HFFc6 (cell line): Measurements from ENCODE around the gene LCA5. TPM values are rescaled to one million over a fixed set of nuclear protein-coding genes. Genes with fewer than 3 reads are reported as not detected.

Source experiments
- DNase-seq: peaks from one replicate; pipeline ENCODE4 v3.0.0-alpha.2; 2018
- H3K27ac Mint-ChIP-seq: 2 replicates; pipeline ENCODE4 v1.8.0; 2020; ENCODE audit warnings: mild to moderate bottlenecking, mixed read lengths
- H3K27me3 Mint-ChIP-seq: 2 replicates; pipeline ENCODE4 v1.8.0; 2021; ENCODE audit warnings: mild to moderate bottlenecking, moderate library complexity, mixed read lengths; ENCODE audit not compliant: insufficient read depth
- H3K36me3 Mint-ChIP-seq: 2 replicates; pipeline ENCODE4 v1.8.0; 2021; ENCODE audit warnings: low read depth, mixed read lengths
- H3K4me1 Mint-ChIP-seq: 2 replicates; pipeline ENCODE4 v1.8.0; 2020; ENCODE audit warnings: low read depth, mixed read lengths
- H3K4me3 Mint-ChIP-seq: 2 replicates; pipeline ENCODE4 v1.8.0; 2020; ENCODE audit warnings: mild to moderate bottlenecking, moderate library complexity, mixed read lengths
- H3K9me3 Mint-ChIP-seq: 2 replicates; pipeline ENCODE4 v1.8.0; 2020; ENCODE audit warnings: mild to moderate bottlenecking, mixed read lengths
- CTCF ChIP-seq: fragments of 200-600 bp; sonication (generic); IDR thresholded peaks from 2 replicates; pipeline ENCODE4 v1.5.0; 2021; ENCODE audit warnings: antibody characterized with exemption, mild to moderate bottlenecking
- total RNA-seq, 6 experiments: library from RNA; stranded (reverse); fragmentation: NEBNext Ultra II Directional; extraction: Animal tissue kit (Norgen Biotek cat#: 25700); gene quantifications; 2 replicates in 1 of 6; 3 replicates in 5 of 6; pipeline ENCODE4 v1.2.3, GENCODE V29; 2021

Gene LCA5
- total RNA-seq, 6 experiments from 2014 or later, result 2.9 to 3.8 (median 3.3) TPM

GRCh38 chr6:79571030-79571367, 33.8 kb upstream of the LCA5 start:
- no peaks in the 10 kb centered on the region; the same call in 1 of the 2 replicates for H3K27me3 Mint-ChIP-seq
- no peak for DNase-seq
- H3K4me1 Mint-ChIP-seq, result peaks cover 23% of the 10 kb centered on the region
- no peak overlapping the region for H3K27ac Mint-ChIP-seq
- no peaks in the 10 kb centered on the region for H3K36me3 Mint-ChIP-seq
- no peaks in the 10 kb centered on the region for H3K9me3 Mint-ChIP-seq
- TF ChIP-seq CTCF, result peak; percentile 61
- H3K4me3 Mint-ChIP-seq, result peak overlapping the region; percentile 63; the same call in 1 of the 2 replicates

GRCh38 chr6:79570129-79571029, 33.1 kb upstream of the LCA5 start:
- peaks cover 23% of the 10 kb centered on the region for H3K4me1 Mint-ChIP-seq
- H3K9me3 Mint-ChIP-seq, result no peaks in the 10 kb centered on the region
- H3K36me3 Mint-ChIP-seq, result no peaks in the 10 kb centered on the region
- peak; percentile 18 for DNase-seq
- H3K4me3 Mint-ChIP-seq, result peak overlapping the region; percentile 63; the same call in 1 of the 2 replicates
- TF ChIP-seq CTCF, result peak; percentile 80
- no peak overlapping the region for H3K27ac Mint-ChIP-seq
- H3K27me3 Mint-ChIP-seq, result no peaks in the 10 kb centered on the region; the same call in 1 of the 2 replicates

GRCh38 chr6:79568996-79569395, 31.8 kb upstream of the LCA5 start:
- Mint-ChIP-seq H3K9me3 (no peaks in the 10 kb centered on the region), H3K27ac (no peak overlapping the region), H3K36me3 (no peaks in the 10 kb centered on the region), H3K27me3 (no peaks in the 10 kb centered on the region; the same call in 1 of the 2 replicates), H3K4me3 (no peak overlapping the region), H3K4me1 (peaks cover 13% of the 10 kb centered on the region)
- no peak for TF ChIP-seq CTCF
- DNase-seq, result no peak

GRCh38 chr6:79564636-79565035, 27.4 kb upstream of the LCA5 start:
- TF ChIP-seq CTCF, result no peak
- H3K9me3 Mint-ChIP-seq, result no peaks in the 10 kb centered on the region
- H3K27me3 Mint-ChIP-seq, result no peaks in the 10 kb centered on the region; the same call in 1 of the 2 replicates
- no peaks in the 10 kb centered on the region for H3K4me1 Mint-ChIP-seq
- no peak overlapping the region for H3K27ac Mint-ChIP-seq
- H3K36me3 Mint-ChIP-seq, result no peaks in the 10 kb centered on the region
- no peak overlapping the region for H3K4me3 Mint-ChIP-seq
- DNase-seq, result no peak

GRCh38 chr6:79559706-79560105, 22.5 kb upstream of the LCA5 start:
- no peak for DNase-seq
- Mint-ChIP-seq H3K4me3 (no peak overlapping the region), H3K27me3 (no peaks in the 10 kb centered on the region), H3K27ac (no peak overlapping the region), H3K36me3 (no peaks in the 10 kb centered on the region), H3K4me1 (no peaks in the 10 kb centered on the region), H3K9me3 (no peaks in the 10 kb centered on the region)
- TF ChIP-seq CTCF, result no peak
